H9 (cell line): ENCODE results near the gene VWC2. TPM values are rescaled to one million over a fixed set of nuclear protein-coding genes. Genes with fewer than 3 reads are reported as not detected.

Experiments
- DNase-seq: peaks from one replicate; pipeline ENCODE4 v3.0.0-alpha.2; 2017
- H2AFZ ChIP-seq: one replicate; pipeline ENCODE4 v1.6.1; 2013; ENCODE audit warnings: mild to moderate bottlenecking, low read length, control low read depth, moderate library complexity
- H2AK5ac ChIP-seq: 2 replicates; pipeline ENCODE4 v1.6.1; 2013; ENCODE audit warnings: low read length, control low read depth, mixed read lengths; ENCODE audit not compliant: insufficient read length
- H2BK120ac ChIP-seq: one replicate; pipeline ENCODE4 v1.6.1; 2013; ENCODE audit warnings: low read depth, mild to moderate bottlenecking, low read length, control low read depth, inconsistent platforms; ENCODE audit not compliant: poor library complexity, severe bottlenecking
- H2BK12ac ChIP-seq: 2 replicates; pipeline ENCODE4 v1.6.1; 2013; ENCODE audit warnings: low read length, control low read depth, mixed read lengths, low read depth; ENCODE audit not compliant: insufficient read length
- H2BK15ac ChIP-seq: 2 replicates; pipeline ENCODE4 v1.6.1; 2013; ENCODE audit warnings: low read depth, low read length, control low read depth
- H2BK20ac ChIP-seq: one replicate; pipeline ENCODE4 v1.6.1; 2013; ENCODE audit warnings: low read depth, mild to moderate bottlenecking, low read length, control low read depth, inconsistent platforms; ENCODE audit not compliant: poor library complexity, severe bottlenecking
- H2BK5ac ChIP-seq: 2 replicates; pipeline ENCODE4 v1.6.1; 2013; ENCODE audit warnings: low read length, control low read depth, mixed read lengths; ENCODE audit not compliant: insufficient read length
- H3K14ac ChIP-seq: 2 replicates; pipeline ENCODE4 v1.6.1; 2013; ENCODE audit warnings: low read length, control low read depth; ENCODE audit not compliant: insufficient read depth
- H3K18ac ChIP-seq: 2 replicates; pipeline ENCODE4 v1.6.1; 2013; ENCODE audit warnings: low read depth, mild to moderate bottlenecking, mixed read lengths, low read length, control low read depth; ENCODE audit not compliant: insufficient read length
- H3K23ac ChIP-seq: 2 replicates; pipeline ENCODE4 v1.6.1; 2013; ENCODE audit warnings: low read length, control low read depth, mixed read lengths, low read depth; ENCODE audit not compliant: insufficient read length
- H3K23me2 ChIP-seq: 2 replicates; pipeline ENCODE4 v1.6.1; 2013; ENCODE audit warnings: low read depth, mild to moderate bottlenecking, mixed read lengths, low read length, control low read depth; ENCODE audit not compliant: insufficient read length, poor library complexity, severe bottlenecking
- H3K27ac ChIP-seq: 2 replicates; pipeline ENCODE4 v1.5.1; 2013; ENCODE audit warnings: low read length, control low read depth, mixed read lengths, low read depth; ENCODE audit not compliant: insufficient read length
- H3K27me3 ChIP-seq: 2 replicates; pipeline ENCODE4 v1.6.1; 2013; ENCODE audit warnings: low read length, control low read depth, inconsistent platforms; ENCODE audit not compliant: insufficient read depth
- H3K4ac ChIP-seq: 2 replicates; pipeline ENCODE4 v1.6.1; 2013; ENCODE audit warnings: low read depth, mild to moderate bottlenecking, control low read depth, inconsistent platforms, low read length, moderate library complexity
- H3K4me1 ChIP-seq: 2 replicates; pipeline ENCODE4 v1.6.1; 2013; ENCODE audit warnings: low read length, control low read depth, inconsistent platforms; ENCODE audit not compliant: insufficient read depth
- H3K4me2 ChIP-seq: 2 replicates; pipeline ENCODE4 v1.6.1; 2013; ENCODE audit warnings: low read length, control low read depth, mixed read lengths; ENCODE audit not compliant: insufficient read length, insufficient read depth
- H3K56ac ChIP-seq: 2 replicates; pipeline ENCODE4 v1.6.1; 2013; ENCODE audit warnings: low read depth, mild to moderate bottlenecking, mixed read lengths, low read length, control low read depth; ENCODE audit not compliant: insufficient read length
- H3K79me1 ChIP-seq: 2 replicates; pipeline ENCODE4 v1.6.1; 2013; ENCODE audit warnings: low read depth, mild to moderate bottlenecking, moderate library complexity, low read length, control low read depth, inconsistent platforms; ENCODE audit not compliant: insufficient read depth, poor library complexity, severe bottlenecking
- H3K79me2 ChIP-seq: 2 replicates; pipeline ENCODE4 v1.6.1; 2013; ENCODE audit warnings: low read length, control low read depth, inconsistent platforms; ENCODE audit not compliant: insufficient read depth
- H3K9ac ChIP-seq: 2 replicates; pipeline ENCODE4 v1.6.1; 2013; ENCODE audit warnings: low read length, control low read depth, mixed read lengths; ENCODE audit not compliant: insufficient read length; ENCODE audit errors: extremely low read depth
- H3K9me3 ChIP-seq: one replicate; pipeline ENCODE4 v1.6.1; 2013; ENCODE audit warnings: low read depth, low read length, inconsistent platforms; ENCODE audit not compliant: control insufficient read depth
- H3T11ph ChIP-seq: one replicate; pipeline ENCODE4 v1.6.1; 2013; ENCODE audit warnings: mild to moderate bottlenecking, low read length, control low read depth, inconsistent platforms
- H4K20me1 ChIP-seq: one replicate; pipeline ENCODE4 v1.6.1; 2013; ENCODE audit not compliant: control insufficient read depth, insufficient read length, insufficient read depth
- H4K5ac ChIP-seq: 2 replicates; pipeline ENCODE4 v1.6.1; 2013; ENCODE audit warnings: low read depth, mild to moderate bottlenecking, mixed read lengths, low read length, control low read depth; ENCODE audit not compliant: insufficient read length
- H4K8ac ChIP-seq: replicated peaks from 2 replicates; pipeline ENCODE4 v1.6.1; 2013; ENCODE audit warnings: low read length, control low read depth, mixed read lengths, low read depth; ENCODE audit not compliant: insufficient read length
- H4K91ac ChIP-seq: 2 replicates; pipeline ENCODE4 v1.6.1; 2013; ENCODE audit warnings: low read depth, mild to moderate bottlenecking, moderate library complexity, mixed read lengths, low read length, control low read depth; ENCODE audit not compliant: insufficient read length
- H3K27ac Mint-ChIP-seq, 3 experiments: 2 replicates in 2 of 3; 3 replicates in 1 of 3; pipeline ENCODE4 v1.8.0; 2020 to 2021; ENCODE audit warnings: mixed read lengths in 3 of 3, mild to moderate bottlenecking in 1 of 3, moderate library complexity in 1 of 3
- H3K27me3 Mint-ChIP-seq: 2 replicates; pipeline ENCODE4 v1.8.0; 2021; ENCODE audit warnings: low read depth, mild to moderate bottlenecking, moderate library complexity, mixed read lengths
- H3K36me3 Mint-ChIP-seq, 3 experiments: 2 replicates in 2 of 3; 3 replicates in 1 of 3; pipeline ENCODE4 v1.8.0; 2020 to 2021; ENCODE audit warnings: low read depth in 3 of 3, mixed read lengths in 3 of 3; ENCODE audit not compliant: insufficient read depth in 1 of 3
- H3K4me1 Mint-ChIP-seq, 2 experiments: 2 replicates each; pipeline ENCODE4 v1.8.0; 2020; ENCODE audit warnings: mixed read lengths in 2 of 2
- H3K4me3 Mint-ChIP-seq, 2 experiments: 2 replicates in 1 of 2; 3 replicates in 1 of 2; pipeline ENCODE4 v1.8.0; 2020 to 2021; ENCODE audit warnings: mild to moderate bottlenecking in 2 of 2, mixed read lengths in 2 of 2, moderate library complexity in 1 of 2
- H3K9me3 Mint-ChIP-seq, 2 experiments: 2 replicates in 1 of 2; 3 replicates in 1 of 2; pipeline ENCODE4 v1.8.0; 2020; ENCODE audit warnings: mild to moderate bottlenecking in 2 of 2, mixed read lengths in 2 of 2, moderate library complexity in 1 of 2
- CTCF ChIP-seq: fragments of 200-600 bp; sonication (generic); conservative IDR thresholded peaks from 3 replicates; pipeline ENCODE4 v1.8.0; 2021; ENCODE audit warnings: antibody characterized with exemption, mild to moderate bottlenecking
- WGBS: extraction: QIAGEN DNeasy Blood & Tissue Kit; methylation state at CpG from one replicate; pipeline ENCODE4 v1.1.7; 2013; ENCODE audit warnings: missing lambda C conversion rate, low lambda C conversion rate, mixed read lengths; ENCODE audit not compliant: insufficient read length; ENCODE audit errors: extremely low coverage; 5-methylcytosine and 5-hydroxymethylcytosine counted together
- total RNA-seq: library from RNA; stranded (reverse); gene quantifications from 2 replicates; pipeline ENCODE4 v1.2.1, GENCODE V29; 2021

Gene VWC2
- total RNA-seq, 1 experiment from 2014 or later: 0.02 TPM

- H3K27me3 ChIP-seq: peaks cover 36% of the 10 kb centered on the region
- peaks cover 0 to 3% of the 10 kb centered on the region in 2 experiments; a peak in 1 of 5 replicates for H3K9me3 Mint-ChIP-seq
- H2AFZ ChIP-seq: no peak overlapping the region
- no peak overlapping the region for H3T11ph ChIP-seq
- no peaks in the 10 kb centered on the region for H4K20me1 ChIP-seq
- H3K9me3 ChIP-seq: no peaks in the 10 kb centered on the region
- no peaks in the 10 kb centered on the region for H3K4me1 ChIP-seq
- no peak overlapping the region for H4K91ac ChIP-seq
- H2AK5ac ChIP-seq: no peak overlapping the region
- H3K23me2 ChIP-seq: peaks cover 26% of the 10 kb centered on the region
- H3K36me3 Mint-ChIP-seq: peaks cover 0 to 4% (median 0%) of the 10 kb centered on the region in 3 experiments; a peak in 2 of 7 replicates
- no peak overlapping the region for H3K4ac ChIP-seq
- H3K79me2 ChIP-seq: no peaks in the 10 kb centered on the region
- no CpG with 5 or more reads among the region's 106 CpGs for WGBS
- H2BK15ac ChIP-seq: no peak overlapping the region
- H3K14ac ChIP-seq: no peak overlapping the region; the same call in 1 of the 2 replicates
- peak; percentile 49 for DNase-seq
- TF ChIP-seq CTCF: no peak
- H3K27ac ChIP-seq: no peak overlapping the region
- peaks cover 72% of the 10 kb centered on the region for H3K27me3 Mint-ChIP-seq
- no peak overlapping the region for H2BK5ac ChIP-seq
- no peak overlapping the region for H3K18ac ChIP-seq
- H3K79me1 ChIP-seq: no peaks in the 10 kb centered on the region
- H3K4me2 ChIP-seq: peak overlapping the region; percentile 93
- H2BK12ac ChIP-seq: no peak overlapping the region
- peak overlapping the region in 1 of 3 experiments; percentile 65; a peak in 1 of 7 replicates for H3K27ac Mint-ChIP-seq
- H3K4me3 Mint-ChIP-seq: peak overlapping the region; percentile 64 to 90
- no peak overlapping the region for H2BK120ac ChIP-seq
- H3K56ac ChIP-seq: no peak overlapping the region
- H2BK20ac ChIP-seq: no peak overlapping the region
- peaks cover 11 to 16% of the 10 kb centered on the region in 2 experiments for H3K4me1 Mint-ChIP-seq
- H3K9ac ChIP-seq: no peak overlapping the region
- no peak overlapping the region for H4K5ac ChIP-seq
- H4K8ac ChIP-seq: no peak overlapping the region
- no peak overlapping the region for H3K23ac ChIP-seq
Measured at GRCh38 chr7:49775065-49775948, 1.9 kb downstream of the VWC2 start.
